ENCODE results near the gene TMEM176A.

GRCh38 chr7:150751702-150752101 is 48.9 kb upstream of the TMEM176A start:
- TF ChIP-seq L3MBTL2 (conservative IDR thresholded peaks at IDR 0.05) (no peak), FOXA1 (IDR thresholded peaks at IDR 0.05) (no peak), SUZ12 (IDR thresholded peaks at IDR 0.05) (no peak), TARDBP (IDR thresholded peaks at IDR 0.05) (no peak), ARNT (IDR thresholded peaks at IDR 0.05) (no peak), ELF4 (IDR thresholded peaks at IDR 0.05) (no peak), FOXM1 (IDR thresholded peaks at IDR 0.05; ENCODE audit: borderline replicate concordance) (no peak), NFRKB (IDR thresholded peaks at IDR 0.05) (no peak), BHLHE40 (IDR thresholded peaks at IDR 0.05; ENCODE audit: borderline replicate concordance) (no peak), SP1 (IDR thresholded peaks at IDR 0.05) (no peak)
